ENCODE data around the gene NISCH. TPM values are rescaled to one million over a fixed set of nuclear protein-coding genes. Genes with fewer than 3 reads are reported as not detected.

The NISCH gene
- total and polyA plus RNA-seq, 2 donors (not counting 1 experiment from before 2014, with no cell fraction given) = 130 to 169 TPM

DNA sequence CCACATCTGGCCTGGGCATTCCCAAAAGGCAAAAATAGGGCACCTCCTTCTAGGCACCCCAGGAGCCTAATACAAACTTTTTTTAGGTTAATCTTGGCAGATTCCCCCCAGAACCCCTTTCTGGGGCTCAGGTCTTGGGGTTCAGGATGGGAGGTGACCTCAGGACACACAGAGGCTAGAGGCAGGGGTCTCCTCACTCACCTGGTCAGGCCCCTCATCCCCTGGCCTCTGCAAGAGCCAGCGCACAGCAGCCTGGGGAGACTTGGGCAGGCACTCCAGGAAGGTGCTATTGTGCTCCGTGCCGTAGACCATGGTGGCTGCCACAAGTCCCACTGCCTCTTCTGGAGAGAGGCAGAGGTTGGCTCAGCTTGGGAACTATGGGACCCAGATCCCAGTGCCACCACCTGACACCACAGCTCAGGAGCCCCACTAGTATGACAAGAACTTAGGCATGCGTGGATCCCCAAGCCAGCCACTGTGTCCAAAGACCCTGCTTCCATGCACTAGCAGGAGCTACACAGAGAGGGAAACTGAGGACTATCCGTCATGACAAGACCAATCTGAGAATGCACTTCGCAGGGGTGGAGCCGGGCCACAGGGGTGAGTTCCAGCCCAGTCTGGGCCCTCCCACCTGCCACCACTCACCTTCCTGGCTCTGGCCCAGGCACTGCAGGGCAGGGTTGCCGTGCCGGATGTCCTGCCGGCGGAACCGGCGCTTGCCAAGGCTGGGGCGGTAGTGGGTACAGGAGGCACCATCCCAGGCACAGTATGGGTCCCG lies 17.9 kb upstream of the NISCH start:
- no peak for TF ChIP-seq EZH2 (IDR thresholded peaks at IDR 0.05; ENCODE audit: borderline replicate concordance, insufficient read depth, low read depth, low read length, poor library complexity, severe bottlenecking)
- TF ChIP-seq, protein P1, sequence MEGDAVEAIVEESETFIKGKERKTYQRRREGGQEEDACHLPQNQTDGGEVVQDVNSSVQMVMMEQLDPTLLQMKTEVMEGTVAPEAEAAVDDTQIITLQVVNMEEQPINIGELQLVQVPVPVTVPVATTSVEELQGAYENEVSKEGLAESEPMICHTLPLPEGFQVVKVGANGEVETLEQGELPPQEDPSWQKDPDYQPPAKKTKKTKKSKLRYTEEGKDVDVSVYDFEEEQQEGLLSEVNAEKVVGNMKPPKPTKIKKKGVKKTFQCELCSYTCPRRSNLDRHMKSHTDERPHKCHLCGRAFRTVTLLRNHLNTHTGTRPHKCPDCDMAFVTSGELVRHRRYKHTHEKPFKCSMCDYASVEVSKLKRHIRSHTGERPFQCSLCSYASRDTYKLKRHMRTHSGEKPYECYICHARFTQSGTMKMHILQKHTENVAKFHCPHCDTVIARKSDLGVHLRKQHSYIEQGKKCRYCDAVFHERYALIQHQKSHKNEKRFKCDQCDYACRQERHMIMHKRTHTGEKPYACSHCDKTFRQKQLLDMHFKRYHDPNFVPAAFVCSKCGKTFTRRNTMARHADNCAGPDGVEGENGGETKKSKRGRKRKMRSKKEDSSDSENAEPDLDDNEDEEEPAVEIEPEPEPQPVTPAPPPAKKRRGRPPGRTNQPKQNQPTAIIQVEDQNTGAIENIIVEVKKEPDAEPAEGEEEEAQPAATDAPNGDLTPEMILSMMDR (IDR thresholded peaks at IDR 0.05) = no peak
- CTCF ChIA-PET = no interaction called here
- no peak overlapping the region for H3K27ac ChIP-seq (ENCODE audit: low read length in 2 of 2)
- intact Hi-C loops (cut with micrococcal nuclease) = no loop called here
- H3K4me3 Mint-ChIP-seq = no peak overlapping the region
- H3K79me2 ChIP-seq (ENCODE audit: control insufficient read depth, insufficient read depth, low read length) = no peaks in the 10 kb centered on the region
- POLR2A ChIA-PET = no interaction called here
- H3K9me3 Mint-ChIP-seq (ENCODE audit: insufficient read depth) = no peaks in the 10 kb centered on the region
- H3K4me3 ChIP-seq (ENCODE audit: control extremely low read depth in 1 of 5, extremely low read depth in 1 of 5, insufficient read depth in 1 of 5, low read depth in 2 of 5, low read length in 4 of 5) = no peak overlapping the region
- WGBS (ENCODE audit: insufficient coverage) = 93% methylated on average over 15 of the region's 15 CpGs
- no peak for ATAC-seq (ENCODE audit: low read depth)
- H3K27me3 Mint-ChIP-seq = no peaks in the 10 kb centered on the region
- H3K9me3 ChIP-seq (ENCODE audit: control extremely low read depth in 1 of 3, control insufficient read depth in 2 of 3, insufficient read depth in 1 of 3, low read length in 2 of 3) = no peaks in the 10 kb centered on the region
- H2AFZ ChIP-seq (ENCODE audit: insufficient read depth, low read depth, low read length, poor library complexity, severe bottlenecking) = no peak overlapping the region
- no peaks in the 10 kb centered on the region for H3K27me3 ChIP-seq (replicated peaks in 1 of 4; ENCODE audit: control extremely low read depth in 1 of 4, control insufficient read depth in 3 of 4, insufficient read depth in 4 of 4, low read length in 3 of 4)
- no peak overlapping the region for H3K27ac Mint-ChIP-seq
- DNase-seq = no peak
- no peaks in the 10 kb centered on the region for H4K20me1 ChIP-seq (ENCODE audit: control insufficient read depth, insufficient read depth, low read length, poor library complexity, severe bottlenecking)
- H3K4me2 ChIP-seq (replicated peaks; ENCODE audit: low read depth, low read length, poor library complexity, severe bottlenecking) = no peak overlapping the region
- no peak overlapping the region for H3K9ac ChIP-seq (ENCODE audit: low read length)
- no peaks in the 10 kb centered on the region for H3K4me1 ChIP-seq (ENCODE audit: control insufficient read depth in 2 of 2, insufficient read depth in 2 of 2, low read length in 2 of 2)
- H3K4me1 Mint-ChIP-seq = no peaks in the 10 kb centered on the region
- H3K36me3 ChIP-seq (replicated peaks in 1 of 2; ENCODE audit: control extremely low read depth in 1 of 2, control insufficient read depth in 1 of 2, extremely low read depth in 1 of 2, insufficient read depth in 2 of 2, low read length in 1 of 2) = no peaks in the 10 kb centered on the region

DNA sequence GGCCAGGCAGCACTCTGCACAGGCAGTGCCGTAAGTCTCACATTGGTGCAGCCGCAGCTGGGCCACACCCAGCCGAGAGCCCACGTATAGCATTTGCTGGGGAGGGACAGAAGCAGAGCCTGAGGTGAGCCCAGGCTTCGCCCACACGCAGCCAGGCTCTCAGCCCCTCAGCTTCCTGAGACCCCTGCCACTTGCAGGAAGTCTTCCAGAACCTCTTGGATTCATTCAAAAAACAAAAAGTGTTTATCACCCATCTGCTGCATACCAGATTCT lies 17.4 kb upstream of the NISCH start:
- no peak for DNase-seq
- H3K79me2 ChIP-seq (ENCODE audit: control insufficient read depth, insufficient read depth, low read length) = no peaks in the 10 kb centered on the region
- H3K4me2 ChIP-seq (replicated peaks; ENCODE audit: low read depth, low read length, poor library complexity, severe bottlenecking) = no peak overlapping the region
- Mint-ChIP-seq H3K9me3 (ENCODE audit: insufficient read depth) (no peaks in the 10 kb centered on the region), H3K27me3 (no peaks in the 10 kb centered on the region), H3K27ac (no peak overlapping the region), H3K4me3 (no peak overlapping the region), H3K4me1 (no peaks in the 10 kb centered on the region)
- ATAC-seq (ENCODE audit: low read depth) = no peak
- H3K9ac ChIP-seq (ENCODE audit: low read length) = no peak overlapping the region
- POLR2A ChIA-PET = no interaction called here
- no peaks in the 10 kb centered on the region for H4K20me1 ChIP-seq (ENCODE audit: control insufficient read depth, insufficient read depth, low read length, poor library complexity, severe bottlenecking)
- no peak overlapping the region for H3K4me3 ChIP-seq (ENCODE audit: control extremely low read depth in 1 of 5, extremely low read depth in 1 of 5, insufficient read depth in 1 of 5, low read depth in 2 of 5, low read length in 4 of 5)
- no peaks in the 10 kb centered on the region for H3K27me3 ChIP-seq (replicated peaks in 1 of 4; ENCODE audit: control extremely low read depth in 1 of 4, control insufficient read depth in 3 of 4, insufficient read depth in 4 of 4, low read length in 3 of 4)
- no peak overlapping the region for H2AFZ ChIP-seq (ENCODE audit: insufficient read depth, low read depth, low read length, poor library complexity, severe bottlenecking)
- WGBS (ENCODE audit: insufficient coverage) = 96% methylated on average over 6 of the region's 6 CpGs
- no peaks in the 10 kb centered on the region for H3K9me3 ChIP-seq (ENCODE audit: control extremely low read depth in 1 of 3, control insufficient read depth in 2 of 3, insufficient read depth in 1 of 3, low read length in 2 of 3)
- CTCF ChIA-PET = no interaction called here
- H3K4me1 ChIP-seq (ENCODE audit: control insufficient read depth in 2 of 2, insufficient read depth in 2 of 2, low read length in 2 of 2) = no peaks in the 10 kb centered on the region
- no peaks in the 10 kb centered on the region for H3K36me3 ChIP-seq (replicated peaks in 1 of 2; ENCODE audit: control extremely low read depth in 1 of 2, control insufficient read depth in 1 of 2, extremely low read depth in 1 of 2, insufficient read depth in 2 of 2, low read length in 1 of 2)
- TF ChIP-seq EZH2 (IDR thresholded peaks at IDR 0.05; ENCODE audit: borderline replicate concordance, insufficient read depth, low read depth, low read length, poor library complexity, severe bottlenecking) = no peak
- TF ChIP-seq, protein P1 (IDR thresholded peaks at IDR 0.05) = no peak
- intact Hi-C loops (cut with micrococcal nuclease) = no loop called here
- H3K27ac ChIP-seq (ENCODE audit: low read length in 2 of 2) = no peak overlapping the region
